Rectal smooth muscle tissue (tissue), 1 donor: ENCODE measurements around the gene GPC6.

Experiments
- H3K27ac ChIP-seq: one replicate; pipeline ENCODE4 v1.7.0; 2013; ENCODE audit warnings: low read depth, low read length, inconsistent platforms
- H3K27me3 ChIP-seq: one replicate; pipeline ENCODE4 v1.7.0; 2013; ENCODE audit warnings: low read length; ENCODE audit not compliant: control insufficient read depth, insufficient read depth
- H3K36me3 ChIP-seq: one replicate; pipeline ENCODE4 v1.7.0; 2013; ENCODE audit warnings: low read length; ENCODE audit not compliant: control insufficient read depth, insufficient read depth
- H3K4me1 ChIP-seq: one replicate; pipeline ENCODE4 v1.7.0; 2013; ENCODE audit warnings: low read length; ENCODE audit not compliant: control insufficient read depth, insufficient read depth
- H3K4me3 ChIP-seq: one replicate; pipeline ENCODE4 v1.7.0; 2013; ENCODE audit warnings: low read length
- H3K9ac ChIP-seq: one replicate; pipeline ENCODE4 v1.7.0; 2013; ENCODE audit warnings: low read length

The GPC6 gene

GRCh38 chr13:93411186-93411680 lies 184.6 kb downstream of the GPC6 start:
- H3K27ac ChIP-seq = no peak overlapping the region
- no peak overlapping the region for H3K4me3 ChIP-seq
- no peaks in the 10 kb centered on the region for H3K36me3 ChIP-seq
- no peaks in the 10 kb centered on the region for H3K4me1 ChIP-seq
- H3K9ac ChIP-seq = no peak overlapping the region
- H3K27me3 ChIP-seq = no peaks in the 10 kb centered on the region

GRCh38 chr13:93412676-93413075 lies 186.1 kb downstream of the GPC6 start:
- H3K36me3 ChIP-seq = no peaks in the 10 kb centered on the region
- H3K9ac ChIP-seq = no peak overlapping the region
- no peak overlapping the region for H3K27ac ChIP-seq
- no peaks in the 10 kb centered on the region for H3K27me3 ChIP-seq
- no peak overlapping the region for H3K4me3 ChIP-seq
- no peaks in the 10 kb centered on the region for H3K4me1 ChIP-seq

- Histone ChIP-seq H3K4me3 (no peak overlapping the region), H3K27me3 (no peaks in the 10 kb centered on the region), H3K27ac (no peak overlapping the region)
These were observed 187.5 kb downstream of the GPC6 start for GRCh38 chr13:93413972-93414717.

GRCh38 chr13:93416736-93417355 lies 190.2 kb downstream of the GPC6 start:
- Histone ChIP-seq H3K27ac (no peak overlapping the region), H3K4me3 (no peak overlapping the region), H3K9ac (no peak overlapping the region), H3K36me3 (no peaks in the 10 kb centered on the region), H3K27me3 (no peaks in the 10 kb centered on the region), H3K4me1 (no peaks in the 10 kb centered on the region)

More at GRCh38 chr13:93413972-93414717, 187.5 kb downstream of the GPC6 start:
- H3K36me3 ChIP-seq = no peaks in the 10 kb centered on the region
- no peak overlapping the region for H3K9ac ChIP-seq
- no peaks in the 10 kb centered on the region for H3K4me1 ChIP-seq

- H3K4me3 ChIP-seq = no peak overlapping the region
- H3K4me1 ChIP-seq = no peaks in the 10 kb centered on the region
- no peaks in the 10 kb centered on the region for H3K27me3 ChIP-seq
- H3K9ac ChIP-seq = no peak overlapping the region
- H3K36me3 ChIP-seq = no peaks in the 10 kb centered on the region
- no peak overlapping the region for H3K27ac ChIP-seq
These were observed 191.8 kb downstream of the GPC6 start for GRCh38 chr13:93418398-93418797.

- Histone ChIP-seq H3K9ac (no peak overlapping the region), H3K4me1 (no peaks in the 10 kb centered on the region), H3K36me3 (no peaks in the 10 kb centered on the region), H3K4me3 (no peak overlapping the region), H3K27me3 (no peaks in the 10 kb centered on the region), H3K27ac (no peak overlapping the region)
These were observed 193.6 kb downstream of the GPC6 start for GRCh38 chr13:93420206-93420605.

- H3K9ac ChIP-seq = no peak overlapping the region
- H3K4me3 ChIP-seq = no peak overlapping the region
- H3K27ac ChIP-seq = no peak overlapping the region
- H3K27me3 ChIP-seq = no peaks in the 10 kb centered on the region
- no peaks in the 10 kb centered on the region for H3K36me3 ChIP-seq
- H3K4me1 ChIP-seq = no peaks in the 10 kb centered on the region
These were observed 194.3 kb downstream of the GPC6 start for GRCh38 chr13:93420887-93421286.

- H3K27ac ChIP-seq = no peak overlapping the region
- H3K27me3 ChIP-seq = no peaks in the 10 kb centered on the region
- H3K4me3 ChIP-seq = no peak overlapping the region
- H3K9ac ChIP-seq = no peak overlapping the region
- H3K36me3 ChIP-seq = no peaks in the 10 kb centered on the region
- no peaks in the 10 kb centered on the region for H3K4me1 ChIP-seq
These were observed 196.5 kb downstream of the GPC6 start for GRCh38 chr13:93422980-93423543.

- Histone ChIP-seq H3K4me1 (no peaks in the 10 kb centered on the region), H3K4me3 (no peak overlapping the region), H3K36me3 (no peaks in the 10 kb centered on the region), H3K27me3 (no peaks in the 10 kb centered on the region), H3K9ac (no peak overlapping the region), H3K27ac (no peak overlapping the region)
These were observed 198.8 kb downstream of the GPC6 start for GRCh38 chr13:93425411-93425810.

GRCh38 chr13:93430381-93430780 lies 203.8 kb downstream of the GPC6 start:
- Histone ChIP-seq H3K4me1 (no peaks in the 10 kb centered on the region), H3K27ac (no peak overlapping the region), H3K4me3 (no peak overlapping the region), H3K36me3 (no peaks in the 10 kb centered on the region), H3K9ac (no peak overlapping the region), H3K27me3 (no peaks in the 10 kb centered on the region)

- Histone ChIP-seq H3K4me3 (no peak overlapping the region), H3K36me3 (no peaks in the 10 kb centered on the region), H3K27ac (no peak overlapping the region), H3K4me1 (no peaks in the 10 kb centered on the region), H3K9ac (no peak overlapping the region), H3K27me3 (no peaks in the 10 kb centered on the region)
These were observed 209.0 kb downstream of the GPC6 start for GRCh38 chr13:93435651-93436050.

- no peak overlapping the region for H3K4me3 ChIP-seq
- H3K36me3 ChIP-seq = no peaks in the 10 kb centered on the region
- H3K27ac ChIP-seq = no peak overlapping the region
- H3K27me3 ChIP-seq = no peaks in the 10 kb centered on the region
- H3K4me1 ChIP-seq = no peaks in the 10 kb centered on the region
- H3K9ac ChIP-seq = no peak overlapping the region
These were observed 210.5 kb downstream of the GPC6 start for GRCh38 chr13:93437081-93437480.
